NB4 (cell line): ENCODE measurements around the gene OTOF.

Source experiments
- CTCF ChIP-seq: IDR thresholded peaks from one replicate; pipeline ENCODE4 v1.5.1; 2012; ENCODE audit warnings: low read depth, low read length
- MYC ChIP-seq: IDR thresholded peaks from 2 replicates; pipeline ENCODE4 v1.6.1; 2011; ENCODE audit warnings: low read depth, low read length
- POLR2A ChIP-seq: IDR thresholded peaks from 2 replicates; pipeline ENCODE4 v1.6.1; 2011; ENCODE audit warnings: mild to moderate bottlenecking; ENCODE audit not compliant: insufficient read length; ENCODE audit errors: extremely low read depth

GRCh38 chr2:26491563-26492167, 13.7 kb upstream of the OTOF start:
- TF ChIP-seq CTCF = no peak
- no peak for TF ChIP-seq POLR2A
- TF ChIP-seq MYC = no peak
